ENCODE data around the gene FBLN2. TPM values are rescaled to one million over a fixed set of nuclear protein-coding genes. Genes with fewer than 3 reads are reported as not detected.

Gene FBLN2
- total RNA-seq, 1 donor from 2014 or later: 413 TPM

- Mint-ChIP-seq H3K9me3 (ENCODE audit: low read depth) (no peaks in the 10 kb centered on the region), H3K36me3 (ENCODE audit: low read depth) (peaks cover 4% of the 10 kb centered on the region), H3K4me3 (ENCODE audit: unreplicated experiment) (no peak overlapping the region), H3K27ac (ENCODE audit: unreplicated experiment) (peak overlapping the region; percentile 96), H3K4me1 (ENCODE audit: low read depth) (peaks cover 88% of the 10 kb centered on the region), H3K27me3 (ENCODE audit: low read depth) (no peaks in the 10 kb centered on the region)
- no peak for TF ChIP-seq CTCF (IDR thresholded peaks at IDR 0.05)
- DNase-seq (ENCODE audit: low spot score): no peak
Observed at GRCh38 chr3:13556917-13557316, 8.0 kb downstream of the FBLN2 start.

- H3K27me3 Mint-ChIP-seq (ENCODE audit: low read depth): no peaks in the 10 kb centered on the region
- H3K4me1 Mint-ChIP-seq (ENCODE audit: low read depth): peaks cover 86% of the 10 kb centered on the region
- H3K27ac Mint-ChIP-seq (ENCODE audit: unreplicated experiment): peak overlapping the region; percentile 96
- H3K9me3 Mint-ChIP-seq (ENCODE audit: low read depth): no peaks in the 10 kb centered on the region
- TF ChIP-seq CTCF (IDR thresholded peaks at IDR 0.05): no peak
- DNase-seq (ENCODE audit: low spot score): no peak
- H3K36me3 Mint-ChIP-seq (ENCODE audit: low read depth): peaks cover 4% of the 10 kb centered on the region
- H3K4me3 Mint-ChIP-seq (ENCODE audit: unreplicated experiment): no peak overlapping the region
Observed at GRCh38 chr3:13557417-13557816, 8.5 kb downstream of the FBLN2 start.

- Mint-ChIP-seq H3K9me3 (ENCODE audit: low read depth) (no peaks in the 10 kb centered on the region), H3K27ac (ENCODE audit: unreplicated experiment) (peak overlapping the region; percentile 20), H3K36me3 (ENCODE audit: low read depth) (peaks cover 4% of the 10 kb centered on the region), H3K4me3 (ENCODE audit: unreplicated experiment) (no peak overlapping the region), H3K4me1 (ENCODE audit: low read depth) (peaks cover 85% of the 10 kb centered on the region), H3K27me3 (ENCODE audit: low read depth) (no peaks in the 10 kb centered on the region)
- TF ChIP-seq CTCF (IDR thresholded peaks at IDR 0.05): no peak
- DNase-seq (ENCODE audit: low spot score): no peak
Observed at GRCh38 chr3:13557926-13558325, 9.0 kb downstream of the FBLN2 start.

GRCh38 chr3:13558651-13559050, 9.7 kb downstream of the FBLN2 start:
- H3K4me3 Mint-ChIP-seq (ENCODE audit: unreplicated experiment): no peak overlapping the region
- no peak for TF ChIP-seq CTCF (IDR thresholded peaks at IDR 0.05)
- no peaks in the 10 kb centered on the region for H3K27me3 Mint-ChIP-seq (ENCODE audit: low read depth)
- H3K36me3 Mint-ChIP-seq (ENCODE audit: low read depth): peaks cover 4% of the 10 kb centered on the region
- H3K4me1 Mint-ChIP-seq (ENCODE audit: low read depth): peaks cover 80% of the 10 kb centered on the region
- no peaks in the 10 kb centered on the region for H3K9me3 Mint-ChIP-seq (ENCODE audit: low read depth)
- no peak for DNase-seq (ENCODE audit: low spot score)
- peak overlapping the region; percentile 10 for H3K27ac Mint-ChIP-seq (ENCODE audit: unreplicated experiment)

- Mint-ChIP-seq H3K27ac (ENCODE audit: unreplicated experiment) (peak overlapping the region; percentile 87), H3K36me3 (ENCODE audit: low read depth) (peaks cover 4% of the 10 kb centered on the region), H3K4me3 (ENCODE audit: unreplicated experiment) (peak overlapping the region; percentile 24), H3K27me3 (ENCODE audit: low read depth) (no peaks in the 10 kb centered on the region), H3K9me3 (ENCODE audit: low read depth) (no peaks in the 10 kb centered on the region), H3K4me1 (ENCODE audit: low read depth) (peaks cover 81% of the 10 kb centered on the region)
- DNase-seq (ENCODE audit: low spot score): no peak
- TF ChIP-seq CTCF (IDR thresholded peaks at IDR 0.05): no peak
Observed at GRCh38 chr3:13559764-13560525, 11.0 kb downstream of the FBLN2 start.
